Loucy (cell line): ENCODE measurements around the gene CENPL.

ENCODE experiments used
- H2AFZ ChIP-seq: fragments of 200-600 bp; sonication (generic); 2 replicates; pipeline ENCODE4 v1.6.0; 2016; ENCODE audit warnings: antibody characterized with exemption, mild to moderate bottlenecking, low read length, moderate library complexity
- H3F3A ChIP-seq: fragments of 200-600 bp; 2 replicates; pipeline ENCODE4 v1.6.0; 2016; ENCODE audit warnings: antibody characterized with exemption, low read depth, mild to moderate bottlenecking
- H3K27me3 ChIP-seq: fragments of 200-600 bp; sonication (generic); 2 replicates; pipeline ENCODE4 v1.6.1; 2014; ENCODE audit warnings: low read length, mild to moderate bottlenecking; ENCODE audit not compliant: insufficient read depth, poor library complexity, severe bottlenecking
- H3K36me3 ChIP-seq: fragments of 200-600 bp; sonication (generic); 2 replicates; pipeline ENCODE4 v1.6.1; 2016; ENCODE audit warnings: low read length; ENCODE audit not compliant: insufficient read depth
- H3K4me1 ChIP-seq: fragments of 200-600 bp; sonication (generic); 2 replicates; pipeline ENCODE4 v1.5.1; 2014; ENCODE audit warnings: low read length, mild to moderate bottlenecking; ENCODE audit not compliant: insufficient read depth, poor library complexity, severe bottlenecking
- H3K4me2 ChIP-seq: fragments of 200-600 bp; sonication (generic); 2 replicates; pipeline ENCODE4 v1.6.0; 2014; ENCODE audit warnings: antibody characterized with exemption, low read length, low read depth, mild to moderate bottlenecking; ENCODE audit not compliant: poor library complexity, severe bottlenecking
- H3K4me3 ChIP-seq: fragments of 200-600 bp; sonication (generic); 2 replicates; pipeline ENCODE4 v1.5.1; 2014; ENCODE audit warnings: low read length, mild to moderate bottlenecking, mixed read lengths; ENCODE audit not compliant: poor library complexity, severe bottlenecking
- H3K79me2 ChIP-seq: fragments of 200-600 bp; sonication (generic); 2 replicates; pipeline ENCODE4 v1.6.1; 2014; ENCODE audit warnings: low read length; ENCODE audit not compliant: insufficient read depth
- H3K9ac ChIP-seq: fragments of 200-600 bp; sonication (generic); 2 replicates; pipeline ENCODE4 v1.6.0; 2014; ENCODE audit warnings: mild to moderate bottlenecking, low read depth, low read length, moderate library complexity; ENCODE audit not compliant: poor library complexity, severe bottlenecking
- H3K9me2 ChIP-seq: fragments of 200-600 bp; sonication (generic); replicated peaks from 2 replicates; pipeline ENCODE4 v1.6.1; 2016; ENCODE audit warnings: low read depth, low read length, mixed read lengths
- H3K9me3 ChIP-seq: fragments of 200-600 bp; sonication (generic); 2 replicates; pipeline ENCODE4 v1.6.1; 2014; ENCODE audit warnings: mild to moderate bottlenecking, antibody characterized with exemption, low read length, low read depth; ENCODE audit not compliant: insufficient read depth
- H4K20me1 ChIP-seq: fragments of 200-600 bp; sonication (generic); 2 replicates; pipeline ENCODE4 v1.6.0; 2014; ENCODE audit warnings: antibody characterized with exemption, low read length, mild to moderate bottlenecking; ENCODE audit not compliant: insufficient read depth, poor library complexity, severe bottlenecking
- EZH2phosphoT487 ChIP-seq: fragments of 200-600 bp; IDR thresholded peaks from 2 replicates; pipeline ENCODE4 v1.6.1; 2018; ENCODE audit warnings: antibody characterized with exemption, mild to moderate bottlenecking, moderate library complexity, borderline replicate concordance
- TF ChIP-seq, protein P1 (sequence below): fragments of 200-600 bp; sonication (generic); conservative IDR thresholded peaks from 2 replicates; pipeline ENCODE4 v1.5.1; 2014; ENCODE audit warnings: mild to moderate bottlenecking, antibody characterized with exemption, low read length

CENPL gene

DNA sequence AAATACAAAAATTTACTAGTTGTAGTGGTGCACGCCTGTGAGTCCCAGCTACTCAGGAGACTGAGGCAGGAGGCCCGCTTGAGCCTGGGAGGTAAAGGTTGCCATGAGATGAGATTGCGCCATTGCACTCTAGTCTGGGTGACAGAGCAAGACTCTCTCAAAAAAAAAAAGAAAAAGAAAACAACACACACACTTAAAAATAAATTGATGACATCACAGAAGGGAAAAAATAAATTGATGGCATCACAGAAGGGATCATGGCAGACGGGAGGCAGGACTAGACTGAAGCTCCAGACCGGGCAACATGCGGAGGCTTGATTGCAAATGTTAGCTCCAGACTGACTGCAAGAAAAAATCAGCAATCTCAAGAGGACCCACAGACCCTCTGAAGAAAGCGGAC, 66.6 kb downstream of the CENPL start:
- peaks cover 65% of the 10 kb centered on the region for H3K36me3 ChIP-seq
- H3K27me3 ChIP-seq = no peaks in the 10 kb centered on the region
- no peak overlapping the region for H3K9ac ChIP-seq
- no peak for TF ChIP-seq EZH2phosphoT487
- TF ChIP-seq, protein P1, sequence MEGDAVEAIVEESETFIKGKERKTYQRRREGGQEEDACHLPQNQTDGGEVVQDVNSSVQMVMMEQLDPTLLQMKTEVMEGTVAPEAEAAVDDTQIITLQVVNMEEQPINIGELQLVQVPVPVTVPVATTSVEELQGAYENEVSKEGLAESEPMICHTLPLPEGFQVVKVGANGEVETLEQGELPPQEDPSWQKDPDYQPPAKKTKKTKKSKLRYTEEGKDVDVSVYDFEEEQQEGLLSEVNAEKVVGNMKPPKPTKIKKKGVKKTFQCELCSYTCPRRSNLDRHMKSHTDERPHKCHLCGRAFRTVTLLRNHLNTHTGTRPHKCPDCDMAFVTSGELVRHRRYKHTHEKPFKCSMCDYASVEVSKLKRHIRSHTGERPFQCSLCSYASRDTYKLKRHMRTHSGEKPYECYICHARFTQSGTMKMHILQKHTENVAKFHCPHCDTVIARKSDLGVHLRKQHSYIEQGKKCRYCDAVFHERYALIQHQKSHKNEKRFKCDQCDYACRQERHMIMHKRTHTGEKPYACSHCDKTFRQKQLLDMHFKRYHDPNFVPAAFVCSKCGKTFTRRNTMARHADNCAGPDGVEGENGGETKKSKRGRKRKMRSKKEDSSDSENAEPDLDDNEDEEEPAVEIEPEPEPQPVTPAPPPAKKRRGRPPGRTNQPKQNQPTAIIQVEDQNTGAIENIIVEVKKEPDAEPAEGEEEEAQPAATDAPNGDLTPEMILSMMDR = no peak
- H3F3A ChIP-seq = no peaks in the 10 kb centered on the region
- H3K4me2 ChIP-seq = no peak overlapping the region
- H3K4me1 ChIP-seq = no peaks in the 10 kb centered on the region
- no peaks in the 10 kb centered on the region for H4K20me1 ChIP-seq
- no peaks in the 10 kb centered on the region for H3K79me2 ChIP-seq
- no peak overlapping the region for H3K4me3 ChIP-seq
- H3K9me3 ChIP-seq = no peaks in the 10 kb centered on the region
- no peaks in the 10 kb centered on the region for H3K9me2 ChIP-seq
- H2AFZ ChIP-seq = no peak overlapping the region

DNA sequence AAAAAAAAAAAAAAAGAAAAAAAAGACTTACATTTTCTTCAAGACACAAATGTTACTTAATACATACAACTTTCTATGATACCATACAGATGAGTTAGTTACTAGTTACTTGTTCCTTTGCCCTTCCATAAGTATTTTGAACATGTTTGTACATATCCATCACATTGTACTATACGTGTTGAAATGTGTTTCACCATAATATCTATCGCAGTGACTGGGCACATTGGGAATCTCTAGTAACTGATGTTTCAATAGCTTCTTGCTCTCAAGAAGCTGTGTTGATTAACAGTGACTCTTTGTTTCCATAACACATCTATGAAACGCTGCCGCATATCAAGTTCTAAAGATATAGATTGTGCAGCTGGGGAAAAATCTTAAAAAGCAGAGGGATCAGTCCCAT, 67.0 kb downstream of the CENPL start:
- Histone ChIP-seq H3K9me2 (no peaks in the 10 kb centered on the region), H2AFZ (no peak overlapping the region), H3K79me2 (no peaks in the 10 kb centered on the region), H3K27me3 (no peaks in the 10 kb centered on the region), H3K4me1 (no peaks in the 10 kb centered on the region), H3K9ac (no peak overlapping the region), H3K9me3 (no peaks in the 10 kb centered on the region), H3F3A (no peaks in the 10 kb centered on the region), H3K36me3 (peaks cover 69% of the 10 kb centered on the region), H3K4me3 (no peak overlapping the region), H3K4me2 (no peak overlapping the region), H4K20me1 (no peaks in the 10 kb centered on the region)
- TF ChIP-seq, protein P1 = no peak

- no peak overlapping the region for H2AFZ ChIP-seq
- no peak overlapping the region for H3K4me2 ChIP-seq
- H3K79me2 ChIP-seq = no peaks in the 10 kb centered on the region
- H3F3A ChIP-seq = no peaks in the 10 kb centered on the region
- no peaks in the 10 kb centered on the region for H3K9me3 ChIP-seq
- H3K9me2 ChIP-seq = no peaks in the 10 kb centered on the region
- peaks cover 67% of the 10 kb centered on the region for H3K36me3 ChIP-seq
- no peaks in the 10 kb centered on the region for H4K20me1 ChIP-seq
- H3K27me3 ChIP-seq = no peaks in the 10 kb centered on the region
- H3K4me1 ChIP-seq = no peaks in the 10 kb centered on the region
- no peak overlapping the region for H3K4me3 ChIP-seq
- no peak for TF ChIP-seq EZH2phosphoT487
- TF ChIP-seq, protein P1 = no peak
- no peak overlapping the region for H3K9ac ChIP-seq
Measured at GRCh38 chr1:173753830-173754229, 70.9 kb downstream of the CENPL start.
